Head of caudate nucleus (tissue), 42 donors: ENCODE results near the gene IRF1.
"Not testable (repeated sequence)": the region's sequence is repeated elsewhere in the genome, so short reads cannot be mapped to it uniquely, and the experiment has no call there.

Experiments
- DNase-seq, 42 donors: peaks; one replicate each; pipeline versions ENCODE4 v3.0.0 to v3.0.0-alpha.2; 2020 to 2021; ENCODE audit warnings: mixed read lengths in 7 of 42
- intact Hi-C: fragments of 100-400 bp; cut with DNase I; formaldehyde crosslinking; loops from one replicate; pipeline ENCODE4 v1.15.0; 2022

Gene IRF1, protein sequence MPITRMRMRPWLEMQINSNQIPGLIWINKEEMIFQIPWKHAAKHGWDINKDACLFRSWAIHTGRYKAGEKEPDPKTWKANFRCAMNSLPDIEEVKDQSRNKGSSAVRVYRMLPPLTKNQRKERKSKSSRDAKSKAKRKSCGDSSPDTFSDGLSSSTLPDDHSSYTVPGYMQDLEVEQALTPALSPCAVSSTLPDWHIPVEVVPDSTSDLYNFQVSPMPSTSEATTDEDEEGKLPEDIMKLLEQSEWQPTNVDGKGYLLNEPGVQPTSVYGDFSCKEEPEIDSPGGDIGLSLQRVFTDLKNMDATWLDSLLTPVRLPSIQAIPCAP

DNA sequence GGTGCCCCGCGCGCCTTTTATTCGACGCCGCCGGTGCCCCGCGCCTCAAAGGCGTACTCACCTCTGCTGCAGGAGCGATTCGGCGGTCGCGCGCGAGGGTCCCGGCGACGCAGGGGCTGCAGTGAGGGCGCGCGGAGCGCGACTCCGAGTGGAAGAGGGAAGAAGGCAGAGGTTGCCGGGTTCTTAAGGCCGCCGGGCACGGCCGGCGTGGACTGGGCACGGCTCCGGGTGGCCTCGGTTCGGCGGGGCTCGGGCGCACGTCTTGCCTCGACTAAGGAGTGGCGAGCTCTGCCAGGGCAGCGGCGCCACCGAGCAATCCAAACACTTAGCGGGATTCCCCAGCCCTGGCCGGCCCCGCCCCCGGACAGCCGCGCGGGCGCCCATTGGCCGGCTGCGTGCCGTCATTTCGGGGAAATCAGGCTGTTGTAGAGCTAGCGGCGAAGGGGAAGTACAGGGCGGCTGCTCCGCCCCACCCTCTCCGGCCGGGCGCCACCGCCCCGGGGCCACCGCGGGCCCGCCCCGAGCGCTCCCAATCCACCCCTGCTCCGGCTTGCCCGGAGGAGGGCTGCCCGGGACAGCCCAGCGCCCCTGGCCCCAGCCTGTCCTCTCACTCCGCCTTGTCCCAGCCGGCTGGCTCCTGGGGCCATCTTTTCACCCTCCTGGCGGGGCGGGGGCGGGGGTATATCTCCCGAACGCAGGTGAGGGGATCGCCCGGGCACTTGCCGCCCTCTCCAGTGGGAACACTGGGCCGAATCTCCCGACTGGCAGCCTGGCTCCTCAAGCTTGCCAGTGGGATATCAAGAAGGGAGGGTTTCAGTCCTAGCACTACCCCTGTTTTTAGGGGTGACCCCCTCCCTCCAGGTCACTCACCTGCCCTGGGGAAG, at the start of gene IRF1:
Gene IRF1, minus strand, starts transcription at position 290 of the 884 bp plus-strand sequence. CDS start 1,295 bp downstream, outside the sequence.
- DNase-seq, result peak; percentile 83 to 98 (median 94)
- intact Hi-C loops, result no loop called here

DNA sequence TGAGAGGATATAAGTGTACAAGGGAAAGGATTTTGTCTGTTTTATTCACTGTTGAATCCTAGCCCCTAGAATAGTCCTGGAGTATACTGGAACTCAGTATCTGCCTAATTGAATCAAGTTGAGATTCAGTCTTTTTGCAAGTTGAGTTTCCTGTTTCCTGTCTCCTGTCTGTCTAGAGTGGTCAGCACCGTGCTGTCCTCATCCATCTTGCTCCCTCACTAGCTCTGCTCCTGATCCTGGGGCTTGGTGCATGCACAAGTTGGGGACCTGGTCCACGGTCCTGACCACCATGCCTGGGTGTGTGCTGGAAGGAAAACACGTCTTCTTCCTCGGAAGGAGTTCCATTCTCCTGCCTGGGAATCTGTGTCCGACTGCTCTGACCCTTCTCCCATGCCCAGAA, 49.6 kb upstream of the IRF1 start:
- DNase-seq, result no peak

DNA sequence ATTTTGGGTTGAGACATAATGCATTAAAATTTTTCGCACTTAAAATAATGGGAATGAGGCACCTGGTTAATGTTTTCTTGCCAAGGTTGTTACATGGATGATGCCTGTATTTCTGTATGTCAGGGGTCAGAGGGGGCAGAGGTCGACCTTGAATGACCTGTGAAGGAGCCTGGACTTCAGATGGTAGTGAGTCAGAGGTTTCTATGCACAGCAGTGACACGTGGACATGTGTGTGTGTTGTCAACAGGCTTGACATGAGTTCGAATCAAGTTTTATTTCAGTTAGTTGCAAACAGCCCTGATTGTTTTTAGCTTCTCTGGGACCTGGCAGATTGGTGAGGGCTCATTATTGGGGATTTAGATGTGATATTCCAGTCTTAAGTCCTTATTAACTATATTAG, 49.1 kb upstream of the IRF1 start:
- no peak for DNase-seq
- intact Hi-C loops, result no loop called here

More for the DNA sequence above, 49.6 kb upstream of the IRF1 start:
- intact Hi-C loops, result no loop called here

DNA sequence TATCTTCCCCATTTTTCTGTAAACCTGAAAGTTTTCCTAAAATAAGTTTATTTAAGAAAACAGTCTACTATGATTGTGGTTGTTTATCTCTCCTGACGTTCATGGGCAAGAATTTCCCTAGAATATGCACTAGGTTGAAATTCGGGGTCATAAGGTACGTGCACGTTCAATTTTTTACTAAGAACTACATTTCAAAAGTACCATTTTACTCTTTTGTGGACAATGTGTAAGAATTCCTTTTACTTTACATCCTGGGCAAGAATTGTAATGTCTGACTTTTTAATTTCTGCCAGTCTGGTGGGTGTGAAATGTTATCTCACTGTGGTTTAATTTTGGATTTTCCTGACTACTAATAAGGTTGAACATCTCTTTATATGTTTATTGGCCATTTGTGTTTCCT, 40.4 kb upstream of the IRF1 start:
- intact Hi-C loops, result no loop called here
- no peak for DNase-seq

DNA sequence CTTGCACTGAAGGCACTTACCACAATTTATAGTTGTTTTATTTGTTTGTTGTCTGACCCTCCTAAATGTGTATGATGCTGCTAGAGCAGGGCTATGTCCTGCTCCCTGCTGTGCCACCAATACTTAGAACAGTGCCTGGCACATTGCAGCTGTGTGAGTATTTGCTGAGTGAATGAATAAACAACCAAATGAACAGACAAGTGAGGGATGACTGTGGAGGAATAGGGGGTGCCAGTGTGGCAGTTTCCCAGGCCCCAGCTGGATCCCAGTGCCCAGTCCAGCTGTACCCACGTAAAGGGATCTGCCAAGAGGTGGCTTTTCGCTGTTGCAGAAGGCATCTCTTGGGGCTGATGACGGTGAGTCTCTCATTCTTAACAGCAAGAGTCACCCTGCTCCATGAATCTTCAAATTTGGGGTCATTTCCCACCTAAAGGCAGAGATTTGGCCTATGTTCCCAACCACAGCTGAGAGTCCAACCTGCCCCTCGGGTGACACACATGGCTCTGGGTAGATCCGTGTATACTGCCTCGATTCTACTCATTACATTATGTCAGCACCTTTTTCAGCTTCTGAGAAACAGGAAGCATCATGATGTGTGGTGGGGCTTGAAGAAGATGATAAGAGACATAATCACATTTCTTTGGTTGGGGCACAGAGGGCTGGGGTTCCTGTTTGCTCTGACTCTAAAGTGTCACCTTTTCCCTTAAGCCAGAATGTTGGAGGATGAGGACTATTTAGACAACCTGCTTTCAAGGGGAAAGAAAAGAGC, 38.5 kb upstream of the IRF1 start:
- intact Hi-C loops, result no loop called here
- peak in 33 of 42 donors; percentile 6 to 71 (median 38) for DNase-seq

DNA sequence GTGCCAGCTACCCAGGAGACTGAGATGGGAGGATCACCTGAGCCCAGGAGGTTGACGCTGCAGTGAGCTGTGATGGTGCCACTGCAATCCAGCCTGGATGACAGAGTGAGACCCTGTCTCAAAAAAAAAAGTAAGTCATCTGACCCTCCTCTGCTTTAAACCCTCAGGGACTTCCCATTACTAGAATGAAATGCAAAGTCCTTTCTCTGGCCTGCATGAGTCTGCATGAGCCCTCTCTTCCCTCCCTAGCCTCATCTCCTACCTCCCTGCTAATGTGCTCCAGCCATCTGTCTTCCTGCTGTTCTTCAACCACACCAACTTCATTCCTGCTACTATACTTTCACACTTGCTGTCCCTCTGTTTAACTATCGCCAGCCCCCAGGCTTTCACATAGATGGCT, 37.4 kb upstream of the IRF1 start:
- DNase-seq, result no peak
- intact Hi-C loops, result no loop called here

DNA sequence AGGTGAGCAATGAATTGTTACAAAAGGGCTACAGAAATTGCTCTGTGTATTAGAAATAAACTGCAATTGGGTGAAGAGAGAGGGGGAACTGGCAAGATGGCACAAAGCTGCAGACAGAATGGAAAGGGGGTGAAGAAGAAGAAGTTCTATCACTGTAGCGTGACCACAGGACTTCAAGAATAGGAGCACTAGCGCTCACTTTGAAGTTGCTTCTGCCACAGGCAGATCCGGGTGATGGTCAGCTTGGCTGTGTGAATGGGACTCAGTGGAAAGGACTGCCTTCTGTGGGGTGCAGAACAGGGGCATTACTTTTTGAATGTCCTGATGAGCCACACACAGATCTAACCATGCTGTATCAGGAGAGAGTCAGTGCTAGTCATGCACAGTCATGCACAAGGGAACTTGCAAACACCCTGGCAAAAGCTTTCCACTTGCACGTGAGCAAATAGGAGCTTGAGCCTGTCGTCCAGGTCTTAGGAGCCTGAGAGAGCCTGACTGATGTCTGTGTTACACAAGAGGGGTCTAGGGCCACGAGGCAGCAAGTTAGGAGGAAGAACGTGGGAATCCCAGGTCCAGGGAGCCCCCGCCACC, 36.5 kb upstream of the IRF1 start:
- intact Hi-C loops, result no loop called here
- no peak for DNase-seq

DNA sequence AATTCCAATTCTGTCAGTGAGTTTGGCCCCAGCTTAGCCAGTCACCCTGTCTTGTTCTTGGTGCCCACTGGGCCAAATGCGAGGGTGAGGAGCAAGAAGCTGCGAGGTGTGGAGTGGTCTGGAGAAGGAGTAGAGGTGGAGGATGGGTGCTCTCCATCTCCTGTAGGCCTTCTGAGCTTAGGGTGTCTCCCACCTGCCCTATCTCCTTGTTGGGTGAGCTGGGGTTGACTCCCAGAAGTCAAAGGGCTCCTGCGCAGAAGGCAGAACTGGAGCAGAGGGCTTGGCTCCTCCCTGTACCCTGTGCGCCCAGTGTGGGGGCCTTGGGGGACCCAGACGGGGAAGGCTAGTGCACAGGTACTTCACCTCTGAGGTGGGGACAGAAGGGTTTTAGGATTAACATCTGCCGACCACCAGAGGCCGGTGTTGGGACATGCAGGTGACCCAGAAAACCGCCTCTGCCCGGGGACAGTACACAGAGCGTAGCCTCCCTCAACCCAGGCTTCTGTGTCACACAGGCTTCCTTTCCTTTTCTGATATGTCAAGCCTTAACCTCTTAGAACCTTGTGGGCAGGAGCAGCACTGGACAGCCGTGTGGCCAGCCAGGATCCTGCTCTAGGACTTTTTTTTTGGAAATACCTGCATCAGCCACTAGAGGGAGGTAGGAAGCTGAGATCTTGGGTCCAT, 35.9 kb upstream of the IRF1 start:
- intact Hi-C loops, result no loop called here
- DNase-seq, result peak in 20 of 42 donors; percentile 3 to 68 (median 29)

DNA sequence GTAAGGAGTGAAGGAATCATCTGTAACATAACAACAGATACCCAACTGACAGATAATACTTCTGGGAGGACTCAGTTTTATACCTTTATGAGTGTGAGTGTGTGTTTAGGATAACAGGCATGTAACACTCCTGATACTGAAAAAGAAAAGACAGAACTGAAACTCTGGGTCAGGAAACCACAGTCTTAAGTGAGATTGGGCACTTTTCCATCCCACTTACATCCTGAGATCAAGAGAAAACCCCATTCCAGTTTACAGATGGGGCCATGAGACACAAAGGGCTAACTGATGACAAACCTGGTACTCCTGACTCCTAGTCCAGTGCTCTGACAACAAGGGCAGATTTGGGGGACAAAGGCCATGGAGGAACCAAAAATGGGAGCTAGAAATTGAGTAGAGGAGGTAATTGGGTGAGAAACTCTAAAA, 34.7 kb upstream of the IRF1 start:
- no peak for DNase-seq
- intact Hi-C loops, result no loop called here

DNA sequence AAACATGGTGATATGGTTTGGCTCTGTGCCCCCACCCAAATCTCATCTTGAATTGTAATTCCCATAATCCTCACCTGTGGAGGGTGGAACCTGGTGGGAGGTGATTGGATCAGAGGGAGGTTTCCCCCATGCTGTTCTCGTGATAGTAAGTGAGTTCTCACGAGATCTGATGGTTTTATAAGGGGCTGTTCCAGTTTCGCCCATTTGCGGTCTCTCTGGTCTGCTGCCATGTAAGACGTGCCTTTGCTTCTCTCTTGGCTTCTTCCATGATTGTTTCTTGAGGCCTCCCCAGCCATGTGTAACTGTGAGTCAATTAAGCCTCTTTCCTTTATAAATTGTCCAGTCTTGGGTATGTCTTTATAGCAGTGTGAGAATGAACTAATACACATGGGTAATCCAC, 34.3 kb upstream of the IRF1 start:
- intact Hi-C loops, DNase-seq: not testable (repeated sequence)

DNA sequence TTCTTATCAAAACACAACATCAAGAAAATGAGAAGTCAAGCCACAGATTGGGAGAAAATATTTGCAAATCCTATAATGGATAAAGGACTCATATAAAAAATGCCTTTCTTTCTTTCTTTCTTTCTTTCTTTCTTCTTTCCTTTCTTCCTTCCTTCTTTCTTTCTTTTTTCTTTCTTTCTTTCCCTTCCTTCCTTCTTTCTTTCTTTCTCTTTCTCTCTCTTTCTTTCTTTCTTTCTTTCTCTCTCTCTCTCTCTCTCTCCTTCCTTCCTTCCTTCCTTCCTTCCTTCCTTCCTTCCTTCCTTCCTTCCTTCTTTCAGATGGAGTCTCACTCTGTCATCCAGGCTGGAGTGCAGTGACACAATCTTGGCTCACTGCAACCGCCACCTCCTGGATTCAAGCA, 31.5 kb upstream of the IRF1 start:
- DNase-seq, intact Hi-C loops: not testable (repeated sequence)

DNA sequence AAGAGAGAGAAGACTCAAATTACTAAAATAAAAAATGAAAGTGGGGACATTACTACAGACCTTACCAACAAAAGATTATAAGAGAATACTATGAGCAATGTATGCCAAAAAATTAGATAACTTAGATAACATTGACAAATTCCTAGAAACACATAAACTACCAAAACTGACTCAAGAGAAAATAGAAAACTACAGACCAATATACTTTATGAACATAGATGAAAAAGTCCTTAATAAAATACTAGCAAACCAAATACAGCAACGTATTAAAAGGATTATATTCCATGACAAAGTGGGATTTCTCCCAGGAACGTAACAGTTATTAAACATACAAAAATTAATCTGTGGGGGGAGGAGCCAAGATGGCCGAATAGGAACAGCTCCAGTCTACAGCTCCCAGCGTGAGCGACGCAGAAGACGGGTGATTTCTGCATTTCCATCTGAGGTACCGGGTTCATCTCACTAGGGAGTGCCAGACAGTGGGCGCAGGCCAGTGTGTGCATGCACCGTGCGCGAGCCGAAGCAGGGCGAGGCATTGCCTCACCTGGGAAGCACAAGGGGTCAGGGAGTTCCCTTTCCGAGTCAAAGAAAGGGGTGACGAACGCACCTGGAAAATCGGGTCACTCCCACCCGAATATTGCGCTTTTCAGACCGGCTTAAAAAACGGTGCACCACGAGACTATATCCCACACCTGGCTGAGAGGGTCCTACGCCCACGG, 23.2 kb upstream of the IRF1 start:
- DNase-seq, intact Hi-C loops: not testable (repeated sequence)

DNA sequence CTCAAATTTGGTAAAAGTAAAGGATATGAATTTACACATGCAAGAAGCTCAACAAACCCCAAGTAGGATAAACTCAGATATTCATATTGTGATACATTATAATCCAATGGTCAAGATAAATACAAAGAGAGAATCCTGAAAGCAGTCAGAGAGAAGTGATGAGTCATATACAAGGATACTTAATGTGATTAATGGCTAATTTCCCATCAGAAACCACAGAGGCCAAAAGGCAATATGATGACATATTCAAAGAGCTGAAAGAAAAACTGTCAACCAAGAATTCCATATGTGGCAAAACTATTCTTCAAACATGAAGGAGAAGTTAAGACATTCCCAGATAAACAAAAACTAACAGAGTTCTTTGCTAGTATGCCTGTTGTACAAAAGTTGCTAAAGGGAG, 19.5 kb upstream of the IRF1 start:
- DNase-seq, result no peak
- intact Hi-C loops, result no loop called here

DNA sequence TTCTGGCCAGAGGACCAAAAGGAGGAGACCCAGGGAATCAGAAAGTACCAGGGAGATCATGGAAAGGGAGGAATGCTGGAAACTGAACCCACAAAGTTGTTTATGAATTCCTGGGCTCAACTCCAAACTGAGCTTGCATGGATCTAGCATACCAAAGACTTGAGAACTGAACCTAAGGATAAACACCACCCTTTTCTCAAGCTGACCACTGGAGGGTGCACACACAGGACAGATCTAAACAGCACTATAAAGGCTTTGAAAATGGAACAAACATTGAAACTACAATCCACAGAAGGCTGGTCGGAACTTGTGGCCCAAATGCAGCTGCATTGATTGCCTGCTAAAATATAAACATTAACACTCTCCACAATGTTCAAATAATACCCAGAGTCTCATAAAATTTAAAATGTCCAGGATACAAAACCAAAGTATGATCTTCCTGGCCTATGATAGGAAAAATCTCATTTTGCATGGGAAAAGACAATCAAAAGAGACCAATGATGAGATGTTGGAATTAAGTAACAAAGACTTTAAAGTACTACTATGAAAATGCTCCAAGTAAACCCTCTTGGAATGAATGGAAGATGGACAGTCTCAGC, 15.6 kb upstream of the IRF1 start:
- peak in 6 of 42 donors; percentile 31 to 65 (median 44) for DNase-seq
- intact Hi-C loops, result no loop called here

DNA sequence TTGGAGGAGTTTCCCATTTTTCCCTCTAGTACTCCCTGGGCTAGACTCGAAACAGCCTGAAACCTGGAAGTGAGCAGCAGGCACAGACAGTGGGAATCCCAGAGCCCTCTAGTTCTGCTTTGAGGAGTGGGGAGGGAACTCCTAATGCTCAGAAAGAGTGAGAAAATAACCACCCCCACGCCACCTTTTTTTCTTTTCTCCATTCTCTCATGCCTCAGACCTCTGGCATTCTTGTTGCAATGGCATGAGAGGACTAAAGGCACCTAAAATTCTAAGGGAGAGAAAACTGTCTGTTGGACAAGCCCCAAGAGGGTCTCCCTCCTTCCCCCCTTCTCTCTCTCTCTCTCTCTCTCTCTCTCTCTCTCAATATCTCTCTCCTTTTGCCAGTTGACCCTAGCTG, 15.1 kb upstream of the IRF1 start:
- intact Hi-C loops, result no loop called here
- peak in 3 of 42 donors; percentile 10 to 31 (median 18) for DNase-seq

DNA sequence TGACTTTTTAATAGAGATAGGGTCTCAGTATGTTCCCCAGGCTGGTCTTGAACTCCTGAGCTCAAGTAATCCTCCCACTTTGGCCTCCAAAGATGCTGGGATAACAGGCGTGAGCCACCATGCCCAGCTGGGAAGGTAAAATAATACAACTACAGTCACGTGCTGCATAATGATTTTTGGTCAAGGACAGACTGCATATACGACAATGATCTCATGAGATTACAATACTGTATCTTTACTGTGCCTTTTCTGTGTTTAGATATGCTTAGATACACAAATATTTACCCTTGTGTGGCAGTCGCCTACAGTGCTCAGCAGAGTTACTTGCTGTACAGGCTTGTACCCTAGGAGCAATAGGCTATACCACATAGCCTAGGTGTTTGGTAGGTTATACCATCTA, 14.2 kb upstream of the IRF1 start:
- intact Hi-C loops, result no loop called here
- DNase-seq, result no peak

DNA sequence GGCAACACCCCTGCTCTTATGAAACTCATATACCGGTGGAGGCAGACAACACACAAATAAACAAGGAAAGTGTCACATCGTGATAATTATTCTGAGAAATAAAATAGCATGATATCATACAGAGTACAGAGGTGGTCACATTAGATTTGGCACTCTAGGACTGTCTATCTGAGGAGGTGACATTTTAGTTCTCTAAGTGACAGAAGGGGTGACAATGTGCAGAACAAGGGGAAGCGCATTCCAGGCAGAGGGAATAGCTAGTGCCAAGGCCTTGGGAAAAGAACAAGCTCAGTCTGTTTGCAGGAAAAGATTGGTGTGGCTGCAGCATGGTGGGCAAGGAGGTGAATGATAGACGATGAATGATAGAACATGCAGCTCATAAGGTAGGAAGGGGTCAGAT, 12.7 kb upstream of the IRF1 start:
- intact Hi-C loops, result no loop called here
- peak in 1 of 42 donors; percentile 16 for DNase-seq
